Type B pancreatic cell (in vitro differentiated cells): ENCODE data around the gene CPE. TPM values are rescaled to one million over a fixed set of nuclear protein-coding genes. Genes with fewer than 3 reads are reported as not detected.

ENCODE experiments used
- DNase-seq: peaks from one replicate; pipeline ENCODE4 v3.0.0; 2021; ENCODE audit warnings: mixed read lengths; ENCODE audit not compliant: unreplicated experiment; ENCODE audit errors: extremely low spot score
- H3K27ac Mint-ChIP-seq: 2 replicates; pipeline ENCODE4 v1.8.0; 2021; ENCODE audit warnings: mild to moderate bottlenecking, mixed read lengths
- H3K27me3 Mint-ChIP-seq: 2 replicates; pipeline ENCODE4 v1.8.0; 2021; ENCODE audit warnings: mixed read lengths
- H3K36me3 Mint-ChIP-seq: 2 replicates; pipeline ENCODE4 v1.8.0; 2021; ENCODE audit warnings: mixed read lengths
- H3K4me1 Mint-ChIP-seq: one replicate; pipeline ENCODE4 v1.8.0; 2021; ENCODE audit warnings: mixed read lengths; ENCODE audit not compliant: unreplicated experiment
- H3K4me3 Mint-ChIP-seq: 2 replicates; pipeline ENCODE4 v1.8.0; 2021; ENCODE audit warnings: mild to moderate bottlenecking, mixed read lengths
- H3K9me3 Mint-ChIP-seq: 2 replicates; pipeline ENCODE4 v1.8.0; 2021; ENCODE audit warnings: mixed read lengths
- CTCF ChIP-seq: fragments of 200-600 bp; sonication (generic); conservative IDR thresholded peaks from 2 replicates; pipeline ENCODE4 v1.5.0; 2021; ENCODE audit warnings: antibody characterized with exemption, mild to moderate bottlenecking
- total RNA-seq: library from RNA; stranded (reverse); gene quantifications from 2 replicates; pipeline ENCODE4 v1.2.1, GENCODE V29; 2021; ENCODE audit warnings: low replicate concordance

The CPE gene
- total RNA-seq, 1 donor from 2014 or later = 149 TPM

GRCh38 chr4:165404696-165405095 lies 25.9 kb downstream of the CPE start:
- Mint-ChIP-seq H3K4me3 (no peak overlapping the region), H3K27me3 (no peaks in the 10 kb centered on the region), H3K27ac (no peak overlapping the region), H3K36me3 (peaks cover 24% of the 10 kb centered on the region), H3K9me3 (peaks cover 9% of the 10 kb centered on the region), H3K4me1 (peaks cover 8% of the 10 kb centered on the region)
- DNase-seq = no peak
- TF ChIP-seq CTCF = no peak

GRCh38 chr4:165410214-165410613 lies 31.4 kb downstream of the CPE start:
- H3K4me1 Mint-ChIP-seq = peaks cover 4% of the 10 kb centered on the region
- H3K36me3 Mint-ChIP-seq = peaks cover 11% of the 10 kb centered on the region
- no peak overlapping the region for H3K27ac Mint-ChIP-seq
- H3K9me3 Mint-ChIP-seq = peaks cover 7% of the 10 kb centered on the region
- H3K4me3 Mint-ChIP-seq = no peak overlapping the region
- H3K27me3 Mint-ChIP-seq = no peaks in the 10 kb centered on the region
- no peak for TF ChIP-seq CTCF
- no peak for DNase-seq

- no peak for TF ChIP-seq CTCF
- Mint-ChIP-seq H3K27ac (no peak overlapping the region), H3K4me3 (no peak overlapping the region), H3K4me1 (no peaks in the 10 kb centered on the region), H3K27me3 (no peaks in the 10 kb centered on the region), H3K9me3 (no peaks in the 10 kb centered on the region), H3K36me3 (no peaks in the 10 kb centered on the region)
- DNase-seq = no peak
Measured at GRCh38 chr4:165415910-165416309, 37.1 kb downstream of the CPE start.

- no peak overlapping the region for H3K4me3 Mint-ChIP-seq
Measured at GRCh38 chr4:165418073-165418472, 39.3 kb downstream of the CPE start.

GRCh38 chr4:165425629-165426028 lies 46.8 kb downstream of the CPE start:
- Mint-ChIP-seq H3K27me3 (no peaks in the 10 kb centered on the region), H3K4me1 (no peaks in the 10 kb centered on the region), H3K4me3 (no peak overlapping the region), H3K27ac (no peak overlapping the region), H3K36me3 (no peaks in the 10 kb centered on the region), H3K9me3 (peaks cover 7% of the 10 kb centered on the region)
- no peak for TF ChIP-seq CTCF
- DNase-seq = no peak

More at GRCh38 chr4:165418073-165418472, 39.3 kb downstream of the CPE start:
- TF ChIP-seq CTCF = no peak
- Mint-ChIP-seq H3K4me1 (no peaks in the 10 kb centered on the region), H3K36me3 (no peaks in the 10 kb centered on the region), H3K27ac (no peak overlapping the region), H3K9me3 (no peaks in the 10 kb centered on the region), H3K27me3 (no peaks in the 10 kb centered on the region)
- no peak for DNase-seq

GRCh38 chr4:165426331-165426730 lies 47.5 kb downstream of the CPE start:
- H3K4me3 Mint-ChIP-seq = no peak overlapping the region
- H3K4me1 Mint-ChIP-seq = no peaks in the 10 kb centered on the region
- no peaks in the 10 kb centered on the region for H3K27me3 Mint-ChIP-seq
- peaks cover 7% of the 10 kb centered on the region for H3K9me3 Mint-ChIP-seq
- DNase-seq = no peak
- no peak for TF ChIP-seq CTCF
- no peaks in the 10 kb centered on the region for H3K36me3 Mint-ChIP-seq
- no peak overlapping the region for H3K27ac Mint-ChIP-seq
